CD4-positive, alpha-beta T cell treated with Interleukin-4 for 1 hour (primary cell): ENCODE results near the gene SLC9A9.
A peak's percentile ranks its signal among the peaks of the same experiment; 100 is the strongest.
"Not testable (repeated sequence)": the region's sequence is repeated elsewhere in the genome, so short reads cannot be mapped to it uniquely, and the experiment has no call there.

ENCODE experiments used
- DNase-seq, 2 donors: peaks; one replicate each; pipeline ENCODE4 v3.0.0-alpha.2; 2020 to 2022

Gene SLC9A9

GRCh38 chr3:143847787-143848631 is at the start of gene SLC9A9:
Gene SLC9A9, minus strand, starts transcription at chr3:143848468. Its CDS starts 146 bp downstream, at chr3:143848322.
- DNase-seq = peak; percentile 48 to 57

- DNase-seq = no peak
These were observed 49.5 kb upstream of the SLC9A9 start for GRCh38 chr3:143897576-143898295.

GRCh38 chr3:143896486-143896885 is 48.2 kb upstream of the SLC9A9 start:
- DNase-seq = no peak

- no peak for DNase-seq
These were observed 47.5 kb upstream of the SLC9A9 start for GRCh38 chr3:143895805-143896204.

- no peak for DNase-seq
These were observed 40.6 kb upstream of the SLC9A9 start for GRCh38 chr3:143888846-143889245.

- no peak for DNase-seq
These were observed 39.9 kb upstream of the SLC9A9 start for GRCh38 chr3:143888166-143888565.

GRCh38 chr3:143885780-143886427 is 37.6 kb upstream of the SLC9A9 start:
- peak; percentile 32 to 48 for DNase-seq

- DNase-seq = no peak
These were observed 36.6 kb upstream of the SLC9A9 start for GRCh38 chr3:143884861-143885260.

GRCh38 chr3:143883151-143883550 is 34.9 kb upstream of the SLC9A9 start:
- DNase-seq = no peak

GRCh38 chr3:143881095-143881494 is 32.8 kb upstream of the SLC9A9 start:
- no peak for DNase-seq

- no peak for DNase-seq
These were observed 27.3 kb upstream of the SLC9A9 start for GRCh38 chr3:143875546-143875945.

- DNase-seq = not testable (repeated sequence)
These were observed 25.3 kb upstream of the SLC9A9 start for GRCh38 chr3:143873553-143873952.

GRCh38 chr3:143865302-143865701 is 17.0 kb upstream of the SLC9A9 start:
- no peak for DNase-seq

- no peak for DNase-seq
These were observed 11.4 kb upstream of the SLC9A9 start for GRCh38 chr3:143859465-143860203.

- DNase-seq = no peak
These were observed 8.1 kb upstream of the SLC9A9 start for GRCh38 chr3:143856252-143856970.

GRCh38 chr3:143855183-143855582 is 6.9 kb upstream of the SLC9A9 start:
- DNase-seq = peak in 1 of 2 donors; percentile 28

GRCh38 chr3:143851331-143852017 is 3.2 kb upstream of the SLC9A9 start:
- no peak for DNase-seq

- DNase-seq = no peak
These were observed 2.6 kb upstream of the SLC9A9 start for GRCh38 chr3:143850877-143851276.

- no peak for DNase-seq
These were observed 1.7 kb upstream of the SLC9A9 start for GRCh38 chr3:143849854-143850549.

- no peak for DNase-seq
These were observed 436 bp upstream of the SLC9A9 start for GRCh38 chr3:143848704-143849103.

GRCh38 chr3:143843587-143843986 is 4.7 kb downstream of the SLC9A9 start:
- DNase-seq = no peak
